HFFc6 (cell line): ENCODE measurements around the gene PCYOX1L. TPM values are rescaled to one million over a fixed set of nuclear protein-coding genes. Genes with fewer than 3 reads are reported as not detected.

Experiments
- DNase-seq: peaks from one replicate; pipeline ENCODE4 v3.0.0-alpha.2; 2018
- H3K27ac Mint-ChIP-seq: 2 replicates; pipeline ENCODE4 v1.8.0; 2020; ENCODE audit warnings: mild to moderate bottlenecking, mixed read lengths
- H3K27me3 Mint-ChIP-seq: 2 replicates; pipeline ENCODE4 v1.8.0; 2021; ENCODE audit warnings: mild to moderate bottlenecking, moderate library complexity, mixed read lengths; ENCODE audit not compliant: insufficient read depth
- H3K36me3 Mint-ChIP-seq: 2 replicates; pipeline ENCODE4 v1.8.0; 2021; ENCODE audit warnings: low read depth, mixed read lengths
- H3K4me1 Mint-ChIP-seq: 2 replicates; pipeline ENCODE4 v1.8.0; 2020; ENCODE audit warnings: low read depth, mixed read lengths
- H3K4me3 Mint-ChIP-seq: 2 replicates; pipeline ENCODE4 v1.8.0; 2020; ENCODE audit warnings: mild to moderate bottlenecking, moderate library complexity, mixed read lengths
- H3K9me3 Mint-ChIP-seq: 2 replicates; pipeline ENCODE4 v1.8.0; 2020; ENCODE audit warnings: mild to moderate bottlenecking, mixed read lengths
- CTCF ChIP-seq: fragments of 200-600 bp; sonication (generic); IDR thresholded peaks from 2 replicates; pipeline ENCODE4 v1.5.0; 2021; ENCODE audit warnings: antibody characterized with exemption, mild to moderate bottlenecking
- total RNA-seq, 6 experiments: library from RNA; stranded (reverse); fragmentation: NEBNext Ultra II Directional; extraction: Animal tissue kit (Norgen Biotek cat#: 25700); gene quantifications; 2 replicates in 1 of 6; 3 replicates in 5 of 6; pipeline ENCODE4 v1.2.3, GENCODE V29; 2021

PCYOX1L gene
- total RNA-seq, 6 experiments from 2014 or later = 9.8 to 13.5 (median 11.0) TPM

GRCh38 chr5:149353911-149354310 lies 3.9 kb upstream of the PCYOX1L start:
- H3K9me3 Mint-ChIP-seq = no peaks in the 10 kb centered on the region
- no peak overlapping the region for H3K4me3 Mint-ChIP-seq
- TF ChIP-seq CTCF = no peak
- H3K4me1 Mint-ChIP-seq = peaks cover 18% of the 10 kb centered on the region
- H3K27ac Mint-ChIP-seq = no peak overlapping the region
- DNase-seq = no peak
- peaks cover 43% of the 10 kb centered on the region for H3K36me3 Mint-ChIP-seq
- peaks cover 2% of the 10 kb centered on the region; the same call in 1 of the 2 replicates for H3K27me3 Mint-ChIP-seq

GRCh38 chr5:149355688-149356087 lies 2.2 kb upstream of the PCYOX1L start:
- Mint-ChIP-seq H3K27me3 (peaks cover 2% of the 10 kb centered on the region; the same call in 1 of the 2 replicates), H3K36me3 (peaks cover 28% of the 10 kb centered on the region), H3K4me3 (no peak overlapping the region), H3K9me3 (no peaks in the 10 kb centered on the region), H3K4me1 (peaks cover 23% of the 10 kb centered on the region), H3K27ac (no peak overlapping the region)
- no peak for DNase-seq
- TF ChIP-seq CTCF = no peak

- Mint-ChIP-seq H3K36me3 (peaks cover 26% of the 10 kb centered on the region), H3K9me3 (no peaks in the 10 kb centered on the region), H3K27ac (no peak overlapping the region), H3K4me1 (peaks cover 23% of the 10 kb centered on the region), H3K27me3 (peaks cover 2% of the 10 kb centered on the region; the same call in 1 of the 2 replicates), H3K4me3 (no peak overlapping the region)
- TF ChIP-seq CTCF = no peak
- DNase-seq = no peak
Measured at GRCh38 chr5:149356391-149356790, 1.5 kb upstream of the PCYOX1L start.

GRCh38 chr5:149358294-149358651 lies 427 bp downstream of the PCYOX1L start:
- Mint-ChIP-seq H3K4me1 (peaks cover 23% of the 10 kb centered on the region), H3K27me3 (peaks cover 2% of the 10 kb centered on the region; the same call in 1 of the 2 replicates), H3K9me3 (no peaks in the 10 kb centered on the region), H3K27ac (peak overlapping the region; percentile 74), H3K4me3 (peak overlapping the region; percentile 96), H3K36me3 (peaks cover 16% of the 10 kb centered on the region)
- no peak for TF ChIP-seq CTCF
- no peak for DNase-seq

GRCh38 chr5:149358868-149359495 lies 1.1 kb downstream of the PCYOX1L start:
- no peaks in the 10 kb centered on the region for H3K9me3 Mint-ChIP-seq
- DNase-seq = no peak
- peak overlapping the region; percentile 63; the same call in 1 of the 2 replicates for H3K27ac Mint-ChIP-seq
- peak overlapping the region; percentile 96 for H3K4me3 Mint-ChIP-seq
- H3K27me3 Mint-ChIP-seq = peaks cover 2% of the 10 kb centered on the region; the same call in 1 of the 2 replicates
- no peak for TF ChIP-seq CTCF
- peaks cover 23% of the 10 kb centered on the region for H3K4me1 Mint-ChIP-seq
- H3K36me3 Mint-ChIP-seq = peaks cover 12% of the 10 kb centered on the region
